WERI-Rb-1 (cell line): ENCODE data around the gene MAP1B.

ENCODE experiments used
- DNase-seq: peaks from one replicate; pipeline ENCODE4 v3.0.0-alpha.2; 2020
- H3K27ac ChIP-seq: fragments of 250-450 bp; sonication (Bioruptor Pico); 2 replicates; pipeline ENCODE4 v1.5.1; 2020; ENCODE audit warnings: mild to moderate bottlenecking, moderate library complexity
- H3K27me3 ChIP-seq: fragments of 250-450 bp; sonication (Bioruptor Pico); 2 replicates; pipeline ENCODE4 v1.5.1; 2021; ENCODE audit warnings: mild to moderate bottlenecking, low read depth, moderate library complexity; ENCODE audit not compliant: insufficient read depth, severe bottlenecking
- H3K36me3 ChIP-seq: fragments of 250-450 bp; sonication (Bioruptor Pico); 2 replicates; pipeline ENCODE4 v1.5.1; 2020; ENCODE audit warnings: mild to moderate bottlenecking, moderate library complexity
- H3K4me3 ChIP-seq: 2 replicates; pipeline ENCODE4 v1.5.1; 2011; ENCODE audit warnings: low read depth, mild to moderate bottlenecking, control low read depth, low read length
- H3K9me3 ChIP-seq: fragments of 250-450 bp; sonication (Bioruptor Pico); 2 replicates; pipeline ENCODE4 v1.5.1; 2021; ENCODE audit warnings: mild to moderate bottlenecking, moderate library complexity; ENCODE audit not compliant: severe bottlenecking
- TF ChIP-seq, protein P1 (sequence below): IDR thresholded peaks from 2 replicates; pipeline ENCODE4 v1.5.1; 2011; ENCODE audit warnings: low read depth, mild to moderate bottlenecking, control low read depth, inconsistent platforms, low read length

The MAP1B gene

DNA sequence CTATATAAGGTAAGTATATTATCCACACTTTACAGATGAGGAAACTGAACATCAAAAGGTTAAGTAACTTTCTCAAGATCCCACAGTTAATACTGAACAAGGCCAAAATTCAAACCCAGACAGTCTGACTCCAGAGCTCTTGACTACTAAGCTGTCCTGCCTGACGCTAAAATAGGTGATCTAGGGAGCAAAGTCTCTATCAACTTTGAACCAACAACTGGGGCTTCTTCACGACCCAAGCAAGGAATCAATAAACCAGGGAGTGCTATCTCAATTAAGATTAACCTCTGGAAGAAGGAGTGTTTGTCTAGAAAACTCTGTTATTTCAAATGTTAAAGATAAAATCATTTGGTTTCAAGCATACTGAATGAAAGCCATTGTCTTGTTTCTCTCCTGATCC, 148.4 kb downstream of the MAP1B start:
- H3K27me3 ChIP-seq: no peaks in the 10 kb centered on the region
- no peak overlapping the region for H3K4me3 ChIP-seq
- no peaks in the 10 kb centered on the region for H3K9me3 ChIP-seq
- no peak overlapping the region for H3K27ac ChIP-seq
- TF ChIP-seq, protein P1, sequence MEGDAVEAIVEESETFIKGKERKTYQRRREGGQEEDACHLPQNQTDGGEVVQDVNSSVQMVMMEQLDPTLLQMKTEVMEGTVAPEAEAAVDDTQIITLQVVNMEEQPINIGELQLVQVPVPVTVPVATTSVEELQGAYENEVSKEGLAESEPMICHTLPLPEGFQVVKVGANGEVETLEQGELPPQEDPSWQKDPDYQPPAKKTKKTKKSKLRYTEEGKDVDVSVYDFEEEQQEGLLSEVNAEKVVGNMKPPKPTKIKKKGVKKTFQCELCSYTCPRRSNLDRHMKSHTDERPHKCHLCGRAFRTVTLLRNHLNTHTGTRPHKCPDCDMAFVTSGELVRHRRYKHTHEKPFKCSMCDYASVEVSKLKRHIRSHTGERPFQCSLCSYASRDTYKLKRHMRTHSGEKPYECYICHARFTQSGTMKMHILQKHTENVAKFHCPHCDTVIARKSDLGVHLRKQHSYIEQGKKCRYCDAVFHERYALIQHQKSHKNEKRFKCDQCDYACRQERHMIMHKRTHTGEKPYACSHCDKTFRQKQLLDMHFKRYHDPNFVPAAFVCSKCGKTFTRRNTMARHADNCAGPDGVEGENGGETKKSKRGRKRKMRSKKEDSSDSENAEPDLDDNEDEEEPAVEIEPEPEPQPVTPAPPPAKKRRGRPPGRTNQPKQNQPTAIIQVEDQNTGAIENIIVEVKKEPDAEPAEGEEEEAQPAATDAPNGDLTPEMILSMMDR: no peak
- no peak for DNase-seq
- no peaks in the 10 kb centered on the region; the same call in none of the 2 replicates for H3K36me3 ChIP-seq

DNA sequence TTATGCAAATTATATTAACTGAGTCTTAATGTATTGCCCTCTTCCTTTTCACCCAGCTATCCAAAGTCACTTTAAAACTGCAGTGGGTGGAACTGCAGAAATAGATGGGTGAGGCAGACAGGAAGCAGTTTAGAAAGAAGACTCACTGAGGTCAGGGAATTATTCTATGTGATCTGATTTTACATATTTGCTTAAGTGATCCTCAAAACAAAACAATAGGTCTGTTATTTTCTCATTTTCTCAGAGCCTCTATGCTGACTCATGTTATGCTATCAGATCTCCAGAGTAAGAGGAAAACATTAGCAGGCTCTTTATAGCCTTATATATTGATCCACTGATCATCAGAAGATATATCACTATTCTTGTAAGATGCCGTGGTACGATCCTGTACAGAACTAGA, 149.3 kb downstream of the MAP1B start:
- no peaks in the 10 kb centered on the region; the same call in none of the 2 replicates for H3K36me3 ChIP-seq
- H3K9me3 ChIP-seq: no peaks in the 10 kb centered on the region
- no peak overlapping the region for H3K4me3 ChIP-seq
- TF ChIP-seq, protein P1: no peak
- H3K27ac ChIP-seq: no peak overlapping the region
- no peaks in the 10 kb centered on the region for H3K27me3 ChIP-seq
- DNase-seq: no peak
